Measurements from ENCODE around the gene TCF25.
"Not testable (repeated sequence)": the region's sequence is repeated elsewhere in the genome, so short reads cannot be mapped to it uniquely, and the experiment has no call there.

TCF25 gene

DNA sequence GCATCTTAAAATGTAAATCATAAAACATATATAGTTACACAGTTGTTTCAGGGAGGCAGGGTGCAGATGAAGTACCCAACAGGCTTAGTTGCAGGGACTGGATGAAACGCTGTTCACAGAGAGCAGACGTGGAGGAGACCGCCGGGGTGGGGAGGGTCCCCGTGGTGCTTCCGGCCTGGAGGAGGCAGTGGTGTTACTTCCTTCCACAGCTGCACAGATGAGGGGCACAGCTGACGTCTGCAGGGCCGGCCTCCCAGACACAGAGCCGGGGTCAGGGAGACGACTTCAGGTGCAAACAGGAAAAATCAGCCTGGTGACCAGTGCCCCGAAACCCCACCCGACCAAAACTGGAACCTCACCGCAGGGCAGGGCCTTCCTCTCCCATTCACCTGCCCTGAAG, 28.0 kb upstream of the TCF25 start:
- DNase-seq (ENCODE audit: low spot score), result no peak

- DNase-seq (ENCODE audit: low spot score), result no peak
Observed at GRCh38 chr16:89847051-89847939, 26.1 kb upstream of the TCF25 start.

DNA sequence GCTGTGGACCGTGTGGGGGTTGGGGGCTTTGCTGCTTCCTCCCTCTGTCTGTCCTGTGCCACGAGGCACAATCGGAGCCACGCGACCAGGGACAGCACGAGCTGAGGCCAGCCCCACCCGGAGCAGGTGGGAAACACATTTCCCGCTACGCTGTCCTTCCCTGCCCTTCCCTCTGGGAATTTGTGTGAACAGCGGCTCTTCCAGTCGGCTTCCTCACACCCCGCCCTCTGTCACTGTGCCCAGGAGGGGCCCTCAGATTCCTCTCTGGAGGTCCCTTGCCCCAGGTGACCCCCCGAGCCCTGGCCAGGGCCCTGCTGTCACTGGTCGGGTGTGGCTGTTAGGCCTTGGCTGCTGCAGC, 25.5 kb upstream of the TCF25 start:
- DNase-seq (ENCODE audit: low spot score), result no peak

- DNase-seq (ENCODE audit: low spot score), result no peak
Observed at GRCh38 chr16:89848974-89849373, 24.4 kb upstream of the TCF25 start.

GRCh38 chr16:89853306-89853993, 19.9 kb upstream of the TCF25 start:
- DNase-seq (ENCODE audit: low spot score), result no peak

- no peak for DNase-seq (ENCODE audit: low spot score)
Observed at GRCh38 chr16:89855301-89855945, 18.0 kb upstream of the TCF25 start.

DNA sequence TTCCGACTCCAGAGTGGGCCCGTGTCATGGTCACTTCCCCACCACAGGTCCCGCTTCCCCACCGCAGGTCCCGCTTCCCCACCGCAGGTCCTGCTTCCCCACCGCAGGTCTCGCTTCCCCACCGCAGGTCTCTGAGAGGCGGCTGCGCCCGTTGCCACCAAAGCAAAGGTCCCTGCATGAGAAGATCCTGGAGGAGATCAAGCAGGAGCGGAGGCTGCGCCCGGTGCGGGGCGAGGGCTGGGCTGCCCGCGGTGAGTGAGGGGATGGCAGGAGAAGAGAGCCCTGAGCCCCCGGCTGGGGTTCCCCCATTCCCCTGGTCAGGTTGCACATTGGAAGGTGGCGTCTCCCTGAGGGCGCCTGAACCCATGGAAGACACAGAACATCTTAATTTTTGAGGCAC, 17.4 kb upstream of the TCF25 start:
- DNase-seq (ENCODE audit: low spot score), result no peak

GRCh38 chr16:89858973-89859614, 14.3 kb upstream of the TCF25 start:
- no peak for DNase-seq (ENCODE audit: low spot score)

DNA sequence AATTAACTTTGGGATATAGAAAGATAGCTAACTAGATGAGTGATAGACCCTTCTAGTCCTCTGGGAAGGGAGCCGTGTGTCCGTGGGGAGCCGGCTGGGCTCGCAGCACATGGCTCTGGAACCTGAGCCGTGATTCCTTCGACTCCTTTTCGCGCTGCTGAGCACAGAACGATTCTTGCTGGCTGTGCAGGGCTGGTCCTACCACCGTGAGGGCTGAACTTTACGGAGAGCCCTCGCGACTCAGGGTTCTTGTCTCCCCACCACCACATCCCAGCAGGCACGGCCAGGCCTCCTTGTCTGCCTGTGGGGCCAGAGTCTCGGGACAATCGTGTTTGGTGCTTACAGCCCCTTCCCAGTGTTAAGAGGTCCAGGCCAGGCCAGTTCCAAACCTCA, 13.8 kb upstream of the TCF25 start:
- no peak for DNase-seq (ENCODE audit: low spot score)

GRCh38 chr16:89860747-89861304, 12.6 kb upstream of the TCF25 start:
- no peak for DNase-seq (ENCODE audit: low spot score)

- DNase-seq (ENCODE audit: low spot score), result no peak
Observed at GRCh38 chr16:89861648-89862047, 11.7 kb upstream of the TCF25 start.

GRCh38 chr16:89862732-89863131, 10.7 kb upstream of the TCF25 start:
- no peak for DNase-seq (ENCODE audit: low spot score)

DNA sequence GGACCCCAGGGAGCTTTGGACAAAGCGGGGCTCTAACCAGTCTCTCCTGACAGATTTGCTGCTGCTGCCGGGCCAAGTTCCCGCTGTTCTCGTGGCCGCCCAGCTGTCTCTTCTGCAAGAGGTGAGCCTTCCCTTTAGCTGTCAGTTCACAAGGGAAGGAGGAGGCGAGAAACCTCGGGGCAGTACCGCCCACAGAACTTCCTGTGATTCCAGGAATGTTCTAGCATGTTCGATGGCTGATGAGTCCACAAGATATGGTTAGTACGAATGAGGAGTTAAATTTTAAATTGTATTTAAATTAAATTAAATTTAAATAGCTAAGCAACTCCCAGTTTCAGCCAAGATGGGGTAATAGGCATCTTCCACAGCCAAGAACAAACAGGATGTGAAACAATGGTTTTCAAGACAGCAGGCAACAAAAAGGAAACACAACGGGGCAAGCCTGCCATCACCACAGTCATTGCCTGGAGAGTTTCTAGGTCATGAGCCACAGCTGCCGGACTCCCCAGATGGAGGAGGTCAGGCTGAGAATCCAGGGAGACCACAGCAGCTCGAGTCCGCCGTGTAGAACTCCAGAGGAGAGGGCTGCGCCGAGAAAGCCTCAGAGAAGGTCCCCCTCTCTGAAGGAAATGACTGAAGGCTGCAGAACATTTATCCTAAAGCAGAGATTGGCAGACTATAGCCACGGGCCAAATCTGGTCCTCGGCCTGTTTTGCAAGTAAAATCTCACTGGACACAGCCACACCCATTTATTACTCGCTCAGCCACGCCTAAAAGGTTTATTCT, 9.5 kb upstream of the TCF25 start:
- DNase-seq (ENCODE audit: low spot score), result peak; percentile 66

GRCh38 chr16:89864527-89864820, 8.9 kb upstream of the TCF25 start:
- no peak for DNase-seq (ENCODE audit: low spot score)

GRCh38 chr16:89867918-89868317, 5.5 kb upstream of the TCF25 start:
- DNase-seq (ENCODE audit: low spot score), result no peak

DNA sequence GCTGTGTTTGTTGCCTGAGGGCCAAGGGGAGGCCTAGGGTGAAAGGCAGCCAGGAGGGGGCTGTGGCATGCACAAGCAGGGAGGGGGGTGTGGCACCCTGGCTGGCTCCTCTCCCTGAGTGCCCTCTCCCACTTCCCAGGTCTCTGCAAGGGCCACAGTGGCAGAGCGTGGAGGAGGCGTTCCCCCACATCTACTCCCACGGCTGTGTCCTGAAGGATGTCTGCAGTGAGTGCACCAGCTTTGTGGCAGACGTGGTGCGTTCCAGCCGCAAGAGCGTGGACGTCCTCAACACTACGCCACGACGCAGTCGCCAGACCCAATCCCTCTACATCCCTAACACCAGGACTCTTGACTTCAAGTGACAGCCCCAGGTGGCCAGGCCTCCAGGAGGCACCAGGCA, 3.5 kb upstream of the TCF25 start:
- no peak for DNase-seq (ENCODE audit: low spot score)

GRCh38 chr16:89870440-89870839, 3.0 kb upstream of the TCF25 start:
- DNase-seq (ENCODE audit: low spot score), result no peak

DNA sequence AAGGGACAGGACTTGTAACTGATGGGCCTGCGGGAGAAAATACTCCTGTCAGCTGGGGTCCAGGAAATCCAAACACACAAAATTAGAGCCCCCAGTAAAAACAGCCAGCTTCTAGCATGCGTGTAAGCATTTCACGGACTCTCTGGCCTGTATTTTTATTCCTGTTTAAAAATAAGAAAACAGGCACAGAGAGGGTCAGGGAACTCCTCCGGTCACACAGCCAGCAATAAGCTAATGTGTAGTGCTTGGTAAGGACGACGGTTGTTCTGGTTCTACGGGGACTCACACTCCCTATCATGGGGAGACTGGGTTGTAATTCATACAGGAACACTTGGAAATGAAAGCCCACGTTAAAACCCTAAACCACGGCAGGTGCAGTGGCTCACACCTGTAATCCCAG, 1.5 kb upstream of the TCF25 start:
- no peak for DNase-seq (ENCODE audit: low spot score)

DNA sequence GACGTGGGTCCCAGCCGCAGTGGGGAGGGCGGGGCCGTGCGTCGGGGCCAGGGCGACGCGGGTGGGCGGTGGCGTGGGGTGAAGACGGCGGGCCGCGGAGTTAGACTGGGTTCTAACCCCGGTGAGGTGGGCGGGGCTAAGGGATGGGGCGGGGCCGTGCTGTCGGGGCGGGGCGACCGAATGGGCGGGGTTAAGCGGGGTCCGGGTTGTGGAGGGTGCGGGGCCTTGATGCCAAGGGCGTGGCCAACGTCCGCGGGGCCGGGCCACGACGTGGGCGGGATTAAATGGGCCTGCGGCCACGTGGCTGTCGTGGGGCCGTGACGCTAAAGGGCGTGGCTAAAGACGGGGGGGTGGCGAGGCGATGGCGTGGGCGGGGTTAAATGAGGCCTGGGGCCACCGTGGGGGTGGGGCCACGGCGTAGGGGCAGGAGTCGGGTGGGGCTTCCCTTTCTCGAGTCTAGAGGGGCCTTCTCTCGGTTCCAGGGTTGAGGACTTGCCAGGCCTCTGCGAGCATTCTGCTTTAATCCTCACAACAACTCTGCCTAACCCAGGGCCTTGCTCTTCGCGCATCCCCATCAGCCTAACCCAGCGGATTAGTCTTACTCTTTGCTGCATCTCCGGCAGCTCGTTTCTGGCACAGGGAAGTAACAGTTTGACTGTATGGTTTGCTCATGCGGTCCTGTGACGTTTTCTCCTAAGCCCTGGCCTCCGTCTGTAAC, 739 bp downstream of the TCF25 start:
- DNase-seq (ENCODE audit: low spot score), result peak; percentile 94

DNA sequence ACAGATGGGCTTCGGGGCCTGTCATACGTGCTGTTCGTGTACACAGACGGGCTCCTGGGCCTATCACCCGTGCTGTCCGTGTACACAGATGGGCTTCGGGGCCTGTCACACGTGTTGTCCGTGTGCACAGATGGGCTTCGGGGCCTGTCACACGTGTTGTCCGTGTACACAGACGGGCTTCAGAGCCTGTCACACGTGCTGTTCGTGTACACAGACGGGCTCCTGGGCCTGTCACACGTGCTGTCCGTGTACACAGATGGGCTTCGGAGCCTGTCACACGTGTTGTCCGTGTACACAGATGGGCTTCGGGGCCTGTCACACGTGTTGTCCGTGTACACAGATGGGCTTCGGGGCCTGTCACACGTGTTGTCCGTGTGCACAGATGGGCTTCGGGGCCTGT, 5.7 kb downstream of the TCF25 start:
- not testable (repeated sequence) for DNase-seq (ENCODE audit: low spot score)
